Activated CD8-positive, alpha-beta memory T cell treated with anti-CD3 and anti-CD28 coated beads for 4 hours (primary cell): ENCODE measurements around the gene NPTN.
"Not testable (repeated sequence)": the region's sequence is repeated elsewhere in the genome, so short reads cannot be mapped to it uniquely, and the experiment has no call there.

ENCODE experiments used
- DNase-seq, 2 donors: peaks; one replicate each; pipeline ENCODE4 v3.0.0-alpha.2; 2020; ENCODE audit warnings: low read depth in 2 of 2

Gene NPTN

GRCh38 chr15:73600413-73601335, 32.5 kb downstream of the NPTN start:
- DNase-seq = no peak

DNA sequence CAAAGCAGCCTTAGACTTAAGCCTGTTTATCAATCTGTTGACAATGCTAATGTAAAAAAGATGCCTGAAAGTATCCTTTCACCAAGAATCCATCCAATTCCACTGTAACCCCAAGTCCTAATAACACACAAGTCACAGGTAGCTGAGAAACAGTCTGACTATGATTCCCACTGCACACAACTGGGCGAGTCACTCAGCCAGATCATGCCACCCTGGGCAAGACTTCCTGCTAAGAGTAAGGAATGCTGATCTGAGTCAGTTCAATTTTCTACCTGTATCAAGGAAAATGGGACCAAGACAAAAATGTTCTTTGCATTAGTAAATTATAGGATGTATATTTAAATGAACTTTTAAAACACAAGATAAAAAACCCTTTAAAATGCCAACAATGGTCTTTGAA, 33.3 kb downstream of the NPTN start:
- DNase-seq = no peak

GRCh38 chr15:73598530-73599160, 34.5 kb downstream of the NPTN start:
- no peak for DNase-seq

GRCh38 chr15:73597036-73597638, 36.1 kb downstream of the NPTN start:
- DNase-seq = no peak

DNA sequence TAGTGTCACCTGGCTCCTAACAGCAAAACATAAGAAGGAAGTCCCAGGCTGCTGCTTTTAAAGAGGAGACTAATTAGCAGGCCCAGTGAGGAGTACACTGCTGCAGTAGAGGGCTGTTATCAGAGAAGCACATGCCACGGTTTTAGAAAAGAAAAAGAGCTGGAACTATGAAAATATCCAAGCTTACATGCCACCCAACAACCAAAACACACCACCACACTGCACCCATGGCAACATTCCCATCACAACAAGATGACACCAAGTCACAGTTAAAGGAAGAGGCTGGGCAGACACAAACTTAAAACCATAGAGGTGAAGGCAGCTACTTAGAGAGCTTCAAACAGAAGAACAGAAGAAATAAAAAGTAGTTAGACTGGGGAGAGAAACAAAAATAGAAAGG, 37.0 kb downstream of the NPTN start:
- DNase-seq = no peak

GRCh38 chr15:73594109-73594508, 39.1 kb downstream of the NPTN start:
- no peak for DNase-seq

- DNase-seq = no peak
Observed at GRCh38 chr15:73593304-73594074, 39.7 kb downstream of the NPTN start.

- DNase-seq = no peak
Observed at GRCh38 chr15:73590263-73590662, 42.9 kb downstream of the NPTN start.

- DNase-seq = no peak
Observed at GRCh38 chr15:73589766-73590165, 43.4 kb downstream of the NPTN start.

- DNase-seq = no peak
Observed at GRCh38 chr15:73585871-73586654, 47.1 kb downstream of the NPTN start.

- no peak for DNase-seq
Observed at GRCh38 chr15:73584699-73585420, 48.3 kb downstream of the NPTN start.

DNA sequence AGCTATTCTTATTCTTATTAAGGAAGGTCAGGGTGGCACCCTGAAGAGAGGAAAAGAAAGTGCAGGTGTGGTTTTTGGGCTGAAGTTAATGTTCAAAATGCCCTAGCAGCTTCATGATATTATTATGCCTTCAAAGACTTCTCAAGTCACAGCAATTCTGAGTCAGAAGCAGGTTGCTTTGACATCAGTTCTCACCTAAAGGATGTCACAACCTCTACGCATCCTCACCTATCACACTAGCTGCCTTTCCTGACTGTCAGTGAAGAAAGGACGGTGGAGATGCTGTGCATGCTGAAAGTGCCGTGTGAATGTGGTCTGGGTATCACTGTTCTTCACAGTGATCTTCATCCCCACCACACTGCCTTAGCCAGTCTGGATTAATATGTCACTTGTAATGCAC, 49.6 kb downstream of the NPTN start:
- DNase-seq = no peak

GRCh38 chr15:73582851-73583379, 50.3 kb downstream of the NPTN start:
- DNase-seq = no peak

GRCh38 chr15:73578026-73578425, 55.2 kb downstream of the NPTN start:
- no peak for DNase-seq

GRCh38 chr15:73577593-73577992, 55.6 kb downstream of the NPTN start:
- not testable (repeated sequence) for DNase-seq

- DNase-seq = no peak
Observed at GRCh38 chr15:73575636-73576247, 57.4 kb downstream of the NPTN start.

DNA sequence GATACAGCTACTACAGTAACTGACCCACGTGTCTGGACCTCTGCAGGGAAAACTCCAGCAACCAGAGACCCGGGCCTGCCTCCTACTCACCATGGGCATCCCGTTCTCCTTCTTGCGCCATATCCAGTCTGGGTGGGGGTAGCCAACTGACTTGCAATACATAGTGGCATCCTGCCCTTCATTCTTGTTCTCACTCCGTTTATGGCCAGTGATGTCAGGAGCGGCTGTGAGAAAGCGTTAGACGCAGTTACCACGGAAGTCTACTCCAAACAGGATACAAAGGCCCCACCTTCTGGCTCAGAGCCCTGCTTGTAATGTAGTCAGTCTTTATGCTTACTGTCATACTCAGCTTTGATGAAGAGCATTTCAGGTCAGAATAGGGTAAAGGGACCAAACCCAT, 59.6 kb downstream of the NPTN start:
- no peak for DNase-seq

DNA sequence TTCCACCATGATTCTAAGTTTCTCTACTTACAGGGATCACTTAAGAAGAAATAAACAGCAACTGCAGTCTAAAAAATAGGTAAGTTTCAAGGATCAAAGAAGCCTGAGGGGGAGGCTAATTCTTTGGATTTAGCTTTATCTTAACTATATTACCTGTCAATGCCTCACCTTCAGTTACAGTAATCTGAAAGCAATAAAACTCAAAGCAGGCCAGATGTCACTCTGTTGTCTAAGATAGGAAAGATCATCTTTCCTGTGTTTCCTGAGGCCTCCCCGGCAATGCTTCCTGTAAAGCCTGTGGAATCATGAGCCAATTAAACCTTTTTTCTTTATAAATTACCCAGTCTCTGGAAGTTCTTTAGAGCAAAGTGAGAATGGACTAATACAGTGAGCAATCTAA, 60.2 kb downstream of the NPTN start:
- DNase-seq = no peak

DNA sequence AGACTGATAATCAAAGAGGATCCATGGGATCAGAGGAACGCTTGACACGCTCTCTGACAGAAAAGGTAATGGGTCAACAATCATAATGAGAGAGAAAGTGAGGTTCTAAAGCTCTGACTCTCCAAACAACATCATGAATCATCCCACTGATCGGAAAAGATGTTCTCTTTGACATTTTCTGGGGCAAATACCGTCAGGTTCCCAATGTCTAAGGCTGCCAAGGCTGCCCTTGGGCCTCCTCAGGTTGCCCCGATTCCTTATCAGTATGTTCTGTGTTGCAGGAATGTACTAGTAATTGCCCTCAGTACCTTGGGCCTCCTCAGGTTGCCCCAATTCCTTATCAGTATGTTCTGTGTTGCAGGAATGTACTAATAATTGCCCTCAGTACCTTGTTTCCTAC, 60.9 kb downstream of the NPTN start:
- DNase-seq = no peak

DNA sequence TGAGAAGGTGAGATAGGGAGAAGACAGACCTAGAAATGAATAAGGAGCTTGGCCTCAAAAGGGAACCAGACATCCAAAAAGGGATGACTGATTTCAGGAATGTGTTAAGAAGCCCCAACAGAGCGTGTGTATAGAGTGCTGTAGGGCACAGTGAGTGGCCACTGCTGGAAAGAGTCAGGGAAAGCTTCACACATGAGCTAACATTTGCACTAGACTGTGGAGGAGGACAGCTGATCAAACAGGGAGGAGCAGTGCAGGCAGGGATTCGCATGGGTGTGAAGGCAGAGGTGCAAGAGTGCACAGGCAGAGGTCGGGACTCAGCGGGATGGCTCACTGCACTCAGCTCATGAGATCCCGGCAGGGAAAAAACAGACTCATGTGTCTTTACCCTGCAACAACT, 61.8 kb downstream of the NPTN start:
- DNase-seq = no peak
